Suprapubic skin (tissue), 4 donors: ENCODE data around the gene GMDS. TPM values are rescaled to one million over a fixed set of nuclear protein-coding genes. Genes with fewer than 3 reads are reported as not detected.

Experiments used
- DNase-seq, 2 donors: peaks; one replicate each; pipeline ENCODE4 v3.0.0-alpha.2; 2019; ENCODE audit warnings: low spot score in 2 of 2
- H3K27ac ChIP-seq: fragments of 200-600 bp; sonication (generic); one replicate; pipeline ENCODE4 v1.5.1; 2019
- H3K27me3 ChIP-seq: fragments of 200-600 bp; sonication (generic); one replicate; pipeline ENCODE4 v1.5.1; 2019
- H3K36me3 ChIP-seq: fragments of 200-600 bp; sonication (generic); one replicate; pipeline ENCODE4 v1.5.1; 2019
- H3K4me1 ChIP-seq: fragments of 200-600 bp; sonication (generic); one replicate; pipeline ENCODE4 v1.5.1; 2019
- H3K4me3 ChIP-seq: fragments of 200-600 bp; sonication (generic); one replicate; pipeline ENCODE4 v1.5.1; 2019; ENCODE audit warnings: mild to moderate bottlenecking
- H3K9me3 ChIP-seq: fragments of 200-600 bp; sonication (generic); one replicate; pipeline ENCODE4 v1.5.1; 2019
- CTCF ChIP-seq, 2 donors: fragments of 200-600 bp in 1 of 2; fragments of 450-650 bp in 1 of 2; sonication (generic) in 1 of 2; IDR thresholded peaks; one replicate each; pipeline ENCODE4 v1.5.1; 2016 to 2019; ENCODE audit warnings: antibody characterized with exemption in 2 of 2, mild to moderate bottlenecking in 1 of 2, moderate library complexity in 1 of 2
- EP300 ChIP-seq: sonication (generic); formaldehyde crosslinking; IDR thresholded peaks from one replicate; pipeline ENCODE4 v1.6.1; 2017; ENCODE audit warnings: antibody characterized with exemption
- POLR2A ChIP-seq, 2 donors: fragments of 450-650 bp; IDR thresholded peaks; one replicate each; pipeline ENCODE4 v1.6.1; 2017; ENCODE audit warnings: antibody characterized with exemption in 2 of 2, mild to moderate bottlenecking in 2 of 2, moderate library complexity in 2 of 2
- POLR2AphosphoS5 ChIP-seq, 3 donors: sonication (generic); formaldehyde crosslinking; IDR thresholded peaks; one replicate each; pipeline ENCODE4 v1.6.1; 2017; ENCODE audit warnings: antibody characterized with exemption in 3 of 3
- WGBS: methylation state at CpG from one replicate; pipeline ENCODE4 v1.1.5; 2018; 5-methylcytosine and 5-hydroxymethylcytosine counted together
- total RNA-seq, 4 donors: library from RNA; depleted of rRNA; stranded (reverse); fragments of >200 nt; gene quantifications; one replicate each; pipeline ENCODE4 v1.1.0, GENCODE V29; 2016

The GMDS gene
- total RNA-seq, 4 donors from 2014 or later, result 11.7 to 19.3 (median 13.2) TPM

DNA sequence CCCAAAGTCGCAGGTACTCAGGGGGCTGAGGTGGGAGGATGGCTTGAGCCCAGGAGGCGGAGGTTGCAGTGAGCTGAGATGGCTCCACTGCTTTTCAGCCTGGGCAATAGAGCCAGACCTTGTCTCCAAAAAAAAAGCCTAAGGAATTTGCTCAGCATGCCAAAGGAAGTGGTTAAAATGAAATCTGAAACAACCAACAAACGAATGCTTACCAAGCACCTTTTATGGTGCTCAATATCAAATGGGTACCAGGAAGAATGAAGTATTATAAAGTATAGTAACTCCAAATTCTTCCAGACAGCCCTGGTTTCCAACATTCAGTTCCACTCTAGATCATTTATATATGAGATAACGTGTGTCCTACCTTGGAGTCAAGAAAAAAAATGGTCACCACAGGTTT lies 14.0 kb downstream of the GMDS start:
- no peaks in the 10 kb centered on the region for H3K27me3 ChIP-seq
- 77% methylated on average over 4 of the region's 4 CpGs for WGBS
- no peak for DNase-seq
- H3K4me1 ChIP-seq, result no peaks in the 10 kb centered on the region
- no peaks in the 10 kb centered on the region for H3K36me3 ChIP-seq
- TF ChIP-seq POLR2A (IDR thresholded peaks at IDR 0.05) (no peak), CTCF (IDR thresholded peaks at IDR 0.05) (no peak), POLR2AphosphoS5 (IDR thresholded peaks at IDR 0.05) (no peak), EP300 (no peak)
- no peak overlapping the region for H3K4me3 ChIP-seq
- H3K27ac ChIP-seq, result no peak overlapping the region
- no peaks in the 10 kb centered on the region for H3K9me3 ChIP-seq

DNA sequence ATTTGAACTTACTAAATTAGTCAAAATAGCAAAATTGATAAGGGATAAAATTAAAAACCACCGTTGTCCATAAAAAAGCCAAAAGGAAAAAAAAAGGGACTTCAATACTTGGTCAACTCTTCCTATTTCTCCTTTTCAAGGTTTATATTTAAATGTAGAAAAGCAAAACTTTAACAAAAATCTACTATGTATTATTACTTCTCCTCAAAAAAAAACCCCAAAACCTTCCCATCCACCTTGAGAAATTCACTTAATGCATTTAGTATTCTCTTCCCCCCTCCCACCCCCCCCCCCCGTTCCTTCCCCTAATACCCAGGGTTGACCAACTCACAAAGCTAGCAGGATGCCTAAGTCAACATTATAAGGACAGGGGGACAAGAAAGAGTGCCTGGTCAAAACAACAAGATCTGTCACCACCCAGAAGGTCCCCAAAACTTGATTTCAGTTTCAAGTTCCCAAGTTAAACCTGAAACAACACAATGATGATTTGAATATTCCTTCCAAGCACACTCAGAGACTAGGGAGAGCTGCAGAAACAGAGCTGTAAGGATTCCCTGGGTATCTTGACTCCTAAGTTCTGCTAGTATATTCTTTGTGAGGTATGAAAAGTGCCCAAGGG lies 14.6 kb downstream of the GMDS start:
- Histone ChIP-seq H3K9me3 (no peaks in the 10 kb centered on the region), H3K27me3 (no peaks in the 10 kb centered on the region), H3K27ac (no peak overlapping the region), H3K4me3 (no peak overlapping the region), H3K36me3 (no peaks in the 10 kb centered on the region), H3K4me1 (no peaks in the 10 kb centered on the region)
- no peak for TF ChIP-seq POLR2AphosphoS5 (IDR thresholded peaks at IDR 0.05)
- no peak for TF ChIP-seq EP300
- no peak for TF ChIP-seq POLR2A (IDR thresholded peaks at IDR 0.05)
- TF ChIP-seq CTCF (IDR thresholded peaks at IDR 0.05), result no peak
- DNase-seq, result no peak
- WGBS, result 90% methylated on average over 2 of the region's 2 CpGs

DNA sequence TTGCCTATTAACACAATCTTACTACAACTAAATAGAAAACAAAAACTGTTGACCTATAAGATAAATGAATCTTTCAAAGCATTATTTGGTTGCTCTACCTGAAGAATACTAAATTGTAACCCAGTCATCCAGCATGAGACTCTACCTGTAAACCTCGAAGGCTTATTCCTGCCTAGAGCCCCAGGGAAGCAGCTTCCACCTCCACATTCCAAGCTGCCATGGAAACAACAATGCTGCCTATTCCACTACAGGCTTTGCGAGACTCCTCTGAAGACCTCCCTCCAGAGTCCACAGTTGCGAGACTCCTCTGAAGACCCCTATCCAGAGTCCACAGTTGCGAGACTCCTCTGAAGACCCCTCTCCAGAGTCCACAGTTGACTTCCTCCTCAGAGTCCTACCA lies 15.7 kb downstream of the GMDS start:
- Histone ChIP-seq H3K36me3 (no peaks in the 10 kb centered on the region), H3K27ac (no peak overlapping the region), H3K4me1 (no peaks in the 10 kb centered on the region), H3K27me3 (no peaks in the 10 kb centered on the region), H3K9me3 (no peaks in the 10 kb centered on the region), H3K4me3 (no peak overlapping the region)
- 86% methylated on average over 4 of the region's 4 CpGs for WGBS
- DNase-seq, result no peak
- no peak for TF ChIP-seq POLR2AphosphoS5 (IDR thresholded peaks at IDR 0.05)
- TF ChIP-seq EP300, result no peak
- TF ChIP-seq CTCF (IDR thresholded peaks at IDR 0.05), result no peak
- no peak for TF ChIP-seq POLR2A (IDR thresholded peaks at IDR 0.05)

GRCh38 chr6:2229039-2229438 lies 16.4 kb downstream of the GMDS start:
- no peak overlapping the region for H3K27ac ChIP-seq
- no peaks in the 10 kb centered on the region for H3K27me3 ChIP-seq
- H3K36me3 ChIP-seq, result no peaks in the 10 kb centered on the region
- H3K4me1 ChIP-seq, result no peaks in the 10 kb centered on the region
- no peak for DNase-seq
- H3K4me3 ChIP-seq, result no peak overlapping the region
- 90% methylated on average over 4 of the region's 4 CpGs for WGBS
- TF ChIP-seq POLR2A (IDR thresholded peaks at IDR 0.05) (no peak), CTCF (IDR thresholded peaks at IDR 0.05) (no peak), EP300 (no peak), POLR2AphosphoS5 (IDR thresholded peaks at IDR 0.05) (no peak)
- H3K9me3 ChIP-seq, result no peaks in the 10 kb centered on the region

DNA sequence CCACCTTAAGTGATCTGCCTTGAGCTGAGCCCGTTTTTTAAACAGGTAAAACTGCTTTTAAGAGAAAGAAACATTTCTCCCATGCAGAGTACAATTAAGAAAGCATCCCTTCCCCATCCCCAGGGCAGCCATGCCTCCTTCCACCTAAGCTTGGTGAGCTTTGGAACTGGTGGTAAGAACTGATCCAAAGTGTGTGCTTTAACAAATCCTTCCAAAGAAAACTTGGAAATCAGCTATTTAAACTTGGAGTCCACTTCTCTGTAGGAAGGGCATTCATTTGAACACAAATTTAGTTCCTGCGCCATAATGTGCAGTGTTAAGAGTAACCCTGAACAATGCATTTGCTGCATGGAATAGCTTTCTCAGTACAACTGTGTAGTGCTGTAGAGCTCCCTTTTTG lies 17.0 kb downstream of the GMDS start:
- TF ChIP-seq POLR2A (IDR thresholded peaks at IDR 0.05), result no peak
- TF ChIP-seq CTCF (IDR thresholded peaks at IDR 0.05), result no peak
- TF ChIP-seq EP300, result no peak
- TF ChIP-seq POLR2AphosphoS5 (IDR thresholded peaks at IDR 0.05), result no peak
- H3K4me3 ChIP-seq, result no peak overlapping the region
- H3K36me3 ChIP-seq, result no peaks in the 10 kb centered on the region
- no peak overlapping the region for H3K27ac ChIP-seq
- whole genome bisulfite sequencing, result 86% methylated on average over 2 of the region's 2 CpGs
- no peaks in the 10 kb centered on the region for H3K9me3 ChIP-seq
- no peak for DNase-seq
- H3K4me1 ChIP-seq, result no peaks in the 10 kb centered on the region
- no peaks in the 10 kb centered on the region for H3K27me3 ChIP-seq
